Osteoblast (primary cell): Measurements from ENCODE around the gene ENPP7. TPM values are rescaled to one million over a fixed set of nuclear protein-coding genes. Genes with fewer than 3 reads are reported as not detected.

ENCODE experiments used
- DNase-seq: peaks from one replicate; pipeline ENCODE4 v3.0.0; 2011; ENCODE audit warnings: low spot score, mixed read lengths; ENCODE audit not compliant: insufficient read length; ENCODE audit errors: missing footprints
- H2AFZ ChIP-seq: 2 replicates; pipeline ENCODE4 v1.6.0; 2011; ENCODE audit warnings: mild to moderate bottlenecking, low read length
- H3K27ac ChIP-seq: 2 replicates; pipeline ENCODE4 v1.5.1; 2011; ENCODE audit warnings: mild to moderate bottlenecking, low read depth, low read length, moderate library complexity
- H3K27me3 ChIP-seq: 2 replicates; pipeline ENCODE4 v1.6.0; 2012; ENCODE audit warnings: mild to moderate bottlenecking, control low read depth, inconsistent platforms, low read length, moderate library complexity; ENCODE audit not compliant: insufficient read depth
- H3K36me3 ChIP-seq: 2 replicates; pipeline ENCODE4 v1.5.1; 2011; ENCODE audit warnings: mild to moderate bottlenecking, low read length, control low read depth, moderate library complexity; ENCODE audit not compliant: insufficient read depth
- H3K4me1 ChIP-seq: 2 replicates; pipeline ENCODE4 v1.5.1; 2011; ENCODE audit warnings: mild to moderate bottlenecking, low read length, control low read depth, moderate library complexity; ENCODE audit not compliant: insufficient read depth
- H3K4me2 ChIP-seq: 2 replicates; pipeline ENCODE4 v1.6.0; 2011; ENCODE audit warnings: mild to moderate bottlenecking, low read length; ENCODE audit not compliant: insufficient read depth
- H3K4me3 ChIP-seq: fragments of 200-600 bp; sonication (generic); 3 replicates; pipeline ENCODE4 v1.5.1; 2012; ENCODE audit warnings: mild to moderate bottlenecking, low read length, inconsistent platforms; ENCODE audit not compliant: insufficient read depth
- H3K79me2 ChIP-seq: 2 replicates; pipeline ENCODE4 v1.6.0; 2012; ENCODE audit warnings: mild to moderate bottlenecking, low read length, control low read depth, inconsistent platforms; ENCODE audit not compliant: insufficient read depth
- H3K9me3 ChIP-seq: 2 replicates; pipeline ENCODE4 v1.5.1; 2011; ENCODE audit warnings: low read depth, low read length, control low read depth
- H4K20me1 ChIP-seq: 2 replicates; pipeline ENCODE4 v1.6.0; 2012; ENCODE audit warnings: mild to moderate bottlenecking, low read length, control low read depth; ENCODE audit not compliant: insufficient read depth
- CTCF ChIP-seq: IDR thresholded peaks from 2 replicates; pipeline ENCODE4 v1.5.1; 2011; ENCODE audit warnings: mild to moderate bottlenecking, low read depth, low read length, moderate library complexity; ENCODE audit errors: extremely low read depth
- total RNA-seq: library from RNA; depleted of rRNA; stranded (reverse); fragments of >200 nt; gene quantifications from 2 replicates; pipeline ENCODE4 v1.2.3, GENCODE V29; 2012

The ENPP7 gene
- total RNA-seq, 1 donor = not detected

GRCh38 chr17:79743614-79744013 is 12.9 kb downstream of the ENPP7 start:
- H3K4me3 ChIP-seq = no peak overlapping the region
- no peaks in the 10 kb centered on the region for H3K36me3 ChIP-seq
- H3K27me3 ChIP-seq = peaks cover 74% of the 10 kb centered on the region
- no peaks in the 10 kb centered on the region for H3K79me2 ChIP-seq
- no peak overlapping the region for H3K4me2 ChIP-seq
- no peaks in the 10 kb centered on the region for H3K9me3 ChIP-seq
- no peak overlapping the region for H2AFZ ChIP-seq
- H3K4me1 ChIP-seq = peaks cover 3% of the 10 kb centered on the region
- DNase-seq = peak; percentile 76
- no peaks in the 10 kb centered on the region for H4K20me1 ChIP-seq
- no peak overlapping the region for H3K27ac ChIP-seq
- no peak for TF ChIP-seq CTCF

GRCh38 chr17:79745641-79746105 is 14.9 kb downstream of the ENPP7 start:
- Histone ChIP-seq H4K20me1 (no peaks in the 10 kb centered on the region), H3K79me2 (no peaks in the 10 kb centered on the region), H2AFZ (no peak overlapping the region), H3K4me2 (no peak overlapping the region), H3K9me3 (no peaks in the 10 kb centered on the region), H3K4me1 (peaks cover 7% of the 10 kb centered on the region), H3K36me3 (no peaks in the 10 kb centered on the region), H3K27me3 (peaks cover 68% of the 10 kb centered on the region), H3K27ac (no peak overlapping the region), H3K4me3 (no peak overlapping the region)
- TF ChIP-seq CTCF = no peak
- peak; percentile 85 for DNase-seq

- no peak overlapping the region for H3K4me3 ChIP-seq
- H3K4me2 ChIP-seq = no peak overlapping the region
- H4K20me1 ChIP-seq = no peaks in the 10 kb centered on the region
- H2AFZ ChIP-seq = no peak overlapping the region
- H3K4me1 ChIP-seq = peaks cover 7% of the 10 kb centered on the region
- H3K9me3 ChIP-seq = no peaks in the 10 kb centered on the region
- peak; percentile 73 for DNase-seq
- H3K36me3 ChIP-seq = no peaks in the 10 kb centered on the region
- no peak for TF ChIP-seq CTCF
- no peaks in the 10 kb centered on the region for H3K79me2 ChIP-seq
- H3K27ac ChIP-seq = no peak overlapping the region
- H3K27me3 ChIP-seq = peaks cover 64% of the 10 kb centered on the region
These were observed 16.3 kb downstream of the ENPP7 start for GRCh38 chr17:79746889-79747507.

- peaks cover 59% of the 10 kb centered on the region for H3K27me3 ChIP-seq
- no peak overlapping the region for H3K27ac ChIP-seq
- H3K9me3 ChIP-seq = no peaks in the 10 kb centered on the region
- no peak overlapping the region for H3K4me2 ChIP-seq
- H3K4me3 ChIP-seq = no peak overlapping the region
- no peak overlapping the region for H2AFZ ChIP-seq
- H3K36me3 ChIP-seq = no peaks in the 10 kb centered on the region
- DNase-seq = peak; percentile 75
- H4K20me1 ChIP-seq = no peaks in the 10 kb centered on the region
- H3K79me2 ChIP-seq = no peaks in the 10 kb centered on the region
- H3K4me1 ChIP-seq = peaks cover 4% of the 10 kb centered on the region
- TF ChIP-seq CTCF = no peak
These were observed 17.0 kb downstream of the ENPP7 start for GRCh38 chr17:79747508-79748294.
